NK-92 (cell line): ENCODE data around the gene THSD7A.

ENCODE experiments used
- DNase-seq: peaks from one replicate; lab custom pipeline; 2025; ENCODE audit not compliant: unreplicated experiment; lab: John Stamatoyannopoulos, UW

The THSD7A gene

GRCh38 chr7:11642276-11642675 lies 189.7 kb downstream of the THSD7A start:
- DNase-seq: no peak

GRCh38 chr7:11638011-11638774 lies 193.8 kb downstream of the THSD7A start:
- DNase-seq: no peak

- no peak for DNase-seq
These were observed 195.7 kb downstream of the THSD7A start for GRCh38 chr7:11636274-11636673.

- DNase-seq: no peak
These were observed 198.7 kb downstream of the THSD7A start for GRCh38 chr7:11633310-11633709.

GRCh38 chr7:11630355-11630754 lies 201.6 kb downstream of the THSD7A start:
- no peak for DNase-seq

GRCh38 chr7:11625669-11626068 lies 206.3 kb downstream of the THSD7A start:
- no peak for DNase-seq

- DNase-seq: no peak
These were observed 208.8 kb downstream of the THSD7A start for GRCh38 chr7:11623093-11623678.

GRCh38 chr7:11620406-11621253 lies 211.4 kb downstream of the THSD7A start:
- DNase-seq: no peak

GRCh38 chr7:11616466-11616865 lies 215.5 kb downstream of the THSD7A start:
- DNase-seq: no peak

- no peak for DNase-seq
These were observed 216.8 kb downstream of the THSD7A start for GRCh38 chr7:11615174-11615573.

- DNase-seq: no peak
These were observed 218.6 kb downstream of the THSD7A start for GRCh38 chr7:11613292-11613930.

- DNase-seq: no peak
These were observed 219.3 kb downstream of the THSD7A start for GRCh38 chr7:11612737-11613136.

GRCh38 chr7:11609096-11609670 lies 222.8 kb downstream of the THSD7A start:
- no peak for DNase-seq

GRCh38 chr7:11607686-11608085 lies 224.3 kb downstream of the THSD7A start:
- no peak for DNase-seq

GRCh38 chr7:11605749-11606148 lies 226.2 kb downstream of the THSD7A start:
- no peak for DNase-seq

GRCh38 chr7:11604505-11604904 lies 227.5 kb downstream of the THSD7A start:
- DNase-seq: no peak

- DNase-seq: no peak
These were observed 230.2 kb downstream of the THSD7A start for GRCh38 chr7:11601761-11602160.

GRCh38 chr7:11593322-11593721 lies 238.7 kb downstream of the THSD7A start:
- DNase-seq: no peak

- DNase-seq: no peak
These were observed 239.3 kb downstream of the THSD7A start for GRCh38 chr7:11592699-11593098.

- no peak for DNase-seq
These were observed 240.1 kb downstream of the THSD7A start for GRCh38 chr7:11591943-11592342.

- DNase-seq: no peak
These were observed 240.9 kb downstream of the THSD7A start for GRCh38 chr7:11591055-11591633.
